Esophagus (tissue), 2 donors: ENCODE measurements around the gene PET100. TPM values are rescaled to one million over a fixed set of nuclear protein-coding genes. Genes with fewer than 3 reads are reported as not detected.

Experiments used
- H3K27ac ChIP-seq, 2 donors: one replicate each; pipeline ENCODE4 v1.5.1; 2013; ENCODE audit warnings: low read depth in 2 of 2, mild to moderate bottlenecking in 2 of 2, inconsistent platforms in 1 of 2, low read length in 1 of 2, moderate library complexity in 1 of 2
- H3K27me3 ChIP-seq, 2 donors: one replicate each; pipeline ENCODE4 v1.6.1; 2013; ENCODE audit warnings: low read length in 2 of 2, control low read depth in 1 of 2, mild to moderate bottlenecking in 1 of 2; ENCODE audit not compliant: insufficient read depth in 2 of 2, control insufficient read depth in 1 of 2
- H3K36me3 ChIP-seq, 2 donors: one replicate each; pipeline ENCODE4 v1.6.1; 2013; ENCODE audit warnings: low read length in 1 of 2; ENCODE audit not compliant: control insufficient read depth in 2 of 2, insufficient read depth in 2 of 2
- H3K4me1 ChIP-seq, 2 donors: one replicate each; pipeline ENCODE4 v1.6.1; 2013; ENCODE audit warnings: low read length in 1 of 2; ENCODE audit not compliant: control insufficient read depth in 2 of 2, insufficient read depth in 2 of 2
- H3K4me3 ChIP-seq, 2 donors: one replicate each; pipeline ENCODE4 v1.5.1; 2013; ENCODE audit warnings: low read length in 2 of 2, mild to moderate bottlenecking in 2 of 2, low read depth in 1 of 2, moderate library complexity in 1 of 2
- H3K9me3 ChIP-seq, 2 donors: one replicate each; pipeline ENCODE4 v1.6.1; 2013; ENCODE audit warnings: mild to moderate bottlenecking in 2 of 2, low read depth in 1 of 2, low read length in 1 of 2, moderate library complexity in 1 of 2; ENCODE audit not compliant: control insufficient read depth in 2 of 2, insufficient read depth in 1 of 2
- WGBS, 2 donors: extraction: QIAGEN DNeasy Blood & Tissue Kit; methylation state at CpG; one replicate each; pipeline ENCODE4 v1.1.7; 2013; 5-methylcytosine and 5-hydroxymethylcytosine counted together
- polyA plus RNA-seq, 2 donors: library from polyadenylated mRNA; stranded (reverse); fragments of 200-250 nt; gene quantifications; one replicate each; pipeline ENCODE4 v1.2.3, GENCODE V29; 2013
- donor health status: healthy with polysubstance abuse.
- donor health status: Bipolar disorder and iron deficiency.

The PET100 gene
- polyA plus RNA-seq, 2 donors, result 81.3 to 234 TPM

DNA sequence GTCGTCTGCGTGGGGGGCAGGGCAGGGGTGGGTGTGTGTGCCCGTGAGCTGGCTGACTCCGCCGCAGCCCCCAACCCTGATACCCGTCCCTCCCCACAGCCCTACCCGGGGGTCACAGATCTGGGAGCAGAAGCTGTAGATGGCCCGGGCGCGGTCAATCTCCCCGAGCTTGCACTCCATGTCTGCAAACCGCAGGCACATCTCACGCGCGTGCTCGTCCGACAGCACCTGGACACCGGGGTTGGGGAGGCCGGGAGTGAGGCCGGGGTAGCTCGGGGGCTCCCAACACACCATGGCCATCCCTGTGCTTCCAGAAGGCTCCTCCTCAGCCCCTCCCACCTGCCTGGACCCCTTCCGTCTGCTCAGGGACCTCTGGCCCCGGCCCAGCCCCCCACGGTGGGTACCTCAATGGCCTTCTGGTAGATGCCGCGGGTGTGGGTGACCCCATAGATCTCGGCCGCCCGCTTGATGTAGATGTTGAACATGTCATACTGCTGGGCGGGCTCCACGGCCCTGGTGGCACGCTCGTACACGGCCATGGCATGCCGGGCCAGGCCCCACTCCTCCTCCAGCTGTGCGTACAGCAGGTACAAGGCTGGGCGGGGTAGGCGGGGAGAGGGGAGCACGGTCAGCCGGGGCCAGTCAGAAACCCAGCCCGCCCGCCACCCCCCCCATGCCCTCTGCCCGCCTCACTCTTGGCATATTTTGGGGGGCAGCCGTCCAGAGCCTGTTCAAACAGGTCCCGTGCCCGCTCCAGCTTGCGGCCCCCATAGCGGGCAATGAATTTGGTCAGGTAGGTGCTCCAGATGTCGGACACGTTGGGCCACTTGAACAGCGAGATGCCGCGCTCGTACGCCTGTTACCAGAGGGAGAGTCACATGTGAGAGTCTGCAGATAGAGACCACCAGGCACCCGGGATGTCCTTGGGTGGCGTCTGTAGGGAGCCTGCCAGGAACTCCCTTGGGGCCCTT, 8.9 kb upstream of the PET100 start:
- Histone ChIP-seq H3K36me3 (peaks cover 10 to 76% of the 10 kb centered on the region in 2 donors), H3K27ac (peak overlapping the region; percentile 90 to 93), H3K9me3 (peaks cover 0 to 2% of the 10 kb centered on the region in 2 donors), H3K27me3 (no peaks in the 10 kb centered on the region), H3K4me1 (peaks cover 4 to 24% of the 10 kb centered on the region in 2 donors), H3K4me3 (no peak overlapping the region)
- 93 to 94% methylated on average over 48 to 57 of the region's 57 CpGs for WGBS, 2 donors

DNA sequence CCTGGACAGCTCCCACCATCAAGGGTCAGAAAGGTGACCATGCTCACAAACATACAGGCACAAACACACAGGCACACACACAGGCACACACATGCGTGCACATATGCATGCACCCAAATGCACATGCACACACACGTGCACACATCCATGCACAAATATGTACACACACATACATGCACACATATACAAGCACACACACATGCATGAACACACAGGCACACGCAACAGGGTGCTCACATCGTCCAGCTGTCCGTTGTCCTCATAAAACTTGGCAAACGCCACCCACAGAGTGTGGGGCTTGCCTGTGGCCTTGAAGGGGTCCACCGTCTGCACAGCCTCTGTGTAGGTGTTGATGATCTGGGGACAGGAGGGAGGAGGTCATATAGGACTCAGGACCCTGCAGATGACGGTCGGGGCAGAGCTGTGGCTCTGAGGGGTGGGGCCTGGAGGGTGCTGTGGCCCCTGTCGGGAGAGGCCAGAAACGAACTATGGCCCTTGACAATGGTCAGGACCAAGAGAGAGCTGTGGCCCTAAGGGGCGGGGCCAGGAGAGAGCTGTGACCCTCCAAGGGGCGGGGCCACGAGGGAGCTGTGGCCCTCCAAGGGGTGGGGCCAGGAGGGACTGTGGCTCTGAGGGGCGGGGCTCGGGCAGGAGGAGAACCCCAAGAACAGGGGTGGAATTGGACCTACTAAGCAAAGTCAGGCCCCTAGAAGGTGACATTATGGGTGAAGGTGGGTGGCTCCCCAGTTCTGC, 6.5 kb upstream of the PET100 start:
- WGBS, 2 donors, result 83 to 85% methylated on average over 16 of the region's 16 CpGs
- peaks cover 10 to 74% of the 10 kb centered on the region in 2 donors for H3K36me3 ChIP-seq
- peaks cover 9 to 26% of the 10 kb centered on the region in 2 donors for H3K4me1 ChIP-seq
- H3K4me3 ChIP-seq, result no peak overlapping the region
- H3K27me3 ChIP-seq, result no peaks in the 10 kb centered on the region
- no peak overlapping the region for H3K27ac ChIP-seq
- H3K9me3 ChIP-seq, result peaks cover 0 to 2% of the 10 kb centered on the region in 2 donors

- H3K36me3 ChIP-seq, result peaks cover 10 to 69% of the 10 kb centered on the region in 2 donors
- 93% methylated on average over 36 to 39 of the region's 39 CpGs for WGBS, 2 donors
- H3K27ac ChIP-seq, result no peak overlapping the region
Observed at GRCh38 chr19:7623725-7624603, 5.6 kb upstream of the PET100 start.

GRCh38 chr19:7624810-7625209, 4.8 kb upstream of the PET100 start:
- Histone ChIP-seq H3K4me1 (peaks cover 6 to 21% of the 10 kb centered on the region in 2 donors), H3K27ac (no peak overlapping the region), H3K27me3 (no peaks in the 10 kb centered on the region), H3K4me3 (no peak overlapping the region), H3K36me3 (peaks cover 10 to 62% of the 10 kb centered on the region in 2 donors), H3K9me3 (peaks cover 0 to 2% of the 10 kb centered on the region in 2 donors)
- WGBS, 2 donors, result 90 to 93% methylated on average over 17 of the region's 17 CpGs

More at GRCh38 chr19:7623725-7624603, 5.6 kb upstream of the PET100 start:
- no peaks in the 10 kb centered on the region for H3K27me3 ChIP-seq
- peaks cover 8 to 25% of the 10 kb centered on the region in 2 donors for H3K4me1 ChIP-seq
- no peak overlapping the region for H3K4me3 ChIP-seq
- H3K9me3 ChIP-seq, result peaks cover 0 to 2% of the 10 kb centered on the region in 2 donors

- H3K36me3 ChIP-seq, result peaks cover 5 to 52% of the 10 kb centered on the region in 2 donors
- H3K27ac ChIP-seq, result no peak overlapping the region
- H3K9me3 ChIP-seq, result peaks cover 0 to 2% of the 10 kb centered on the region in 2 donors
- peaks cover 9 to 22% of the 10 kb centered on the region in 2 donors for H3K4me1 ChIP-seq
- H3K27me3 ChIP-seq, result no peaks in the 10 kb centered on the region
- H3K4me3 ChIP-seq, result no peak overlapping the region
- WGBS, 2 donors, result 96% methylated on average over 34 of the region's 34 CpGs
Observed at GRCh38 chr19:7625763-7626372, 3.7 kb upstream of the PET100 start.

GRCh38 chr19:7627166-7627565, 2.4 kb upstream of the PET100 start:
- Histone ChIP-seq H3K27me3 (no peaks in the 10 kb centered on the region), H3K36me3 (peaks cover 0 to 43% of the 10 kb centered on the region in 2 donors), H3K27ac (no peak overlapping the region), H3K4me3 (no peak overlapping the region), H3K9me3 (peaks cover 0 to 2% of the 10 kb centered on the region in 2 donors), H3K4me1 (peaks cover 9 to 22% of the 10 kb centered on the region in 2 donors)
- 88 to 93% methylated on average over 24 of the region's 24 CpGs for WGBS, 2 donors

DNA sequence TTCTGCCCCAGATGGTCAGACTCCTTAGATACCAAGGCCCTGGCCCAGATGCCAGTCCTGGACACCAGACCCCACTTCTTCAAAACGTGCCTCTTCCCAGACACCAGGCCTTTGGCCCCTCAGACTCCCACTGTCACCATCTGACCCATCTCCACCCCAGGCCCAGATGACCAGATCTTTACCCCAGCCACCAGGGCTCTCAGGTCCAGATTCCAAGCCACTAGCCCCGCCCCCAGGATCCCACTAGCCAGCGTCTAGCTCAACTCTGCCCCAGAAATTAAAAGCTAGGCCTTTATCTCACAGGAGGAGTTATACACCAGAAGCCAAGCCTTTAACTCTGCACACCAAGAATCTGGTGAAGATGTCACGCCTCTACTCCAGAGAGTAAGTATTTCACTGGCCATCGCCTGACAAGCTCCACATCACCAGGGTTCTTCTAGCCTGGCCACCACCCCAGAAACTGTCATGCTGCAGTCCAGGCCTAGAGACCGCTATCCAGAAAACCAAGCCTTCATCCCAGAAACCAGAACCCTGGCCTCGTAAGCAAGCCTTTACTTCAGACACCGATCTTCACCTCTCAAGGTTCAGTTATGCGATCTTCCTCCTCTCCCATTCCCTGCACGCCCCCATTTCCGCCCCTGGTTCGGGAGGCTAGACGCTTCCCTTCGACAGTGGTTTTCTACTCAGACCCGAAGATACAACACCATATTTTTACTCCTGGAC, 843 bp upstream of the PET100 start:
- peaks cover 0 to 35% of the 10 kb centered on the region in 2 donors for H3K36me3 ChIP-seq
- 4 to 5% methylated on average over 15 of the region's 15 CpGs for WGBS, 2 donors
- no peaks in the 10 kb centered on the region for H3K27me3 ChIP-seq
- peaks cover 9 to 19% of the 10 kb centered on the region in 2 donors for H3K4me1 ChIP-seq
- peak overlapping the region; percentile 93 to 95 for H3K4me3 ChIP-seq
- H3K27ac ChIP-seq, result peak overlapping the region; percentile 67 to 84
- no peaks in the 10 kb centered on the region for H3K9me3 ChIP-seq

DNA sequence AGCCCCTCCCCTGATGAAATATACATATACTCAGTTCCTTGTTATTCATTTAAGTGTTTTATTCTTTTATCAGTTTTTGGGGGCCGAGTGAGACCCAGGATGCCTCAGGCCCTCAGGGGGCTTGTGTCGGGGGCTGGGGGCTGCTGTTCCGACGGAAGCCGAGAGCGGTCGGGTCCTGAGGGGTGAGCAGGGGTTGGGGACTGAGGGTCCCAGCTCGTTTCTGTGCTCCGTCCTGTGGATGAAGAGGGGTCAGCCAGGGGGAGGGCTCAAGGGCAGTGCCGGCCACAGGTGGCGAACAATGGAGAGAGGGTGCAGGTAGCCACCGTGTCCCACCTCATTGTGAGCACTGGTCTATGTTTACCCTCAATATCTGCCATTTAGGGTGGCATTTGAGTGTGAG, 2.0 kb downstream of the PET100 start:
- Histone ChIP-seq H3K9me3 (no peaks in the 10 kb centered on the region), H3K27ac (no peak overlapping the region), H3K27me3 (no peaks in the 10 kb centered on the region), H3K36me3 (peaks cover 0 to 15% of the 10 kb centered on the region in 2 donors), H3K4me3 (no peak overlapping the region), H3K4me1 (peaks cover 9 to 22% of the 10 kb centered on the region in 2 donors)
- 87 to 91% methylated on average over 12 of the region's 12 CpGs for WGBS, 2 donors
